GM19463 (cell line): ENCODE measurements around the gene TSPAN5.

Experiments
- ATAC-seq: cut with Tn5 transposase; IDR thresholded peaks from one replicate; pipeline ENCODE4 v1.9.1; 2021; ENCODE audit warnings: mild to moderate bottlenecking, moderate library complexity; ENCODE audit not compliant: unreplicated experiment

Gene TSPAN5

DNA sequence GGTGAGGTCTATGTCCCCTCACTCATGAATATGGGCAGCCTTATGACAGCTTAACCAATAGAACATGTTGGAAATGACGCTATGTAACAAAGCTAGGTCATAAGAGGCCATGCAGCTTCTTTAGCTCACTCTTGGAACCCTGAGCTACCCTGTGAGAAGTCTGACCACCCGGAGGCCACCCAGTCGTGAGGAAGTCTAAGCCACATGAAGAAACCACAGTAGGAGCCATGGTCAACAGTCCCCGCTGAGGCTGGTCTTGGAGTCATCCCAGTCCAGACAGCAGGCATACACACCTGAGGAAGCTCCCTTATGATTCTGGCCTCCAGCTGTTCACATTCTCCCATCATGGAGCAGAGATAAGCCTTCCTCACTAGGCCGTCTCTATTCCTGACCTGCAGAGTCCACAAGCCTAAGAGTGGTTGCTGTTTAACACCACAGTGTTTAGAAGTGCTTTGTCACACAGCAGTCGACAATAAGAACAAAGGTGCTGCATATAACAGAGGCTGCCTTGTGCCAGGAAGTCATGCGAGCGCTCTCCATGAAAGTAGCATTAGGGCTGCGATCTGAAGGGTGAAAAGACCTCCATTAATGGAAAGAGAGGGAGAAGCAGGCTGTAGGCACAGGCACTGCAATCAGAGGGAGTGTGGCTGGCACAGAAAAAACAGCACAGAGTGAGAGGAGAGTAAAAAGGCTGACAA lies 38.2 kb downstream of the TSPAN5 start:
- ATAC-seq: no peak

DNA sequence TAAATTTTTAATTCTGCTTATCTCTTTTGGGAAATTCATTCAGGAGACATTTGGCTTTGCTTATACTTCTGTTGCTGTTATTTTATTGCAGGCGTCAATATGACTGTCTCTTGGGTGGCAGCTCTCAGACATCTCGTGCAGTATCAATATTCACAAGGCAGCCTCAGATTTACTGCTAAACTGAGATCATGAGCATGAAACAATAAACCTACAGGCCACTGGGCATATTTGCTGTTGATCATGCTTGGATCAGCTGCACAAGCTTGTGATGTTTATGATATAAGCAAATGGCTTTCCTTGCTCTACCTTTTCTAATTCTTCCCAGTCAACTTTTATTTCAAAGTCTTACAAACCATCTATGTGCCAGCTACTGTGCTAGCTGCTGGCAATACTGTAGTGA lies 39.2 kb downstream of the TSPAN5 start:
- no peak for ATAC-seq

DNA sequence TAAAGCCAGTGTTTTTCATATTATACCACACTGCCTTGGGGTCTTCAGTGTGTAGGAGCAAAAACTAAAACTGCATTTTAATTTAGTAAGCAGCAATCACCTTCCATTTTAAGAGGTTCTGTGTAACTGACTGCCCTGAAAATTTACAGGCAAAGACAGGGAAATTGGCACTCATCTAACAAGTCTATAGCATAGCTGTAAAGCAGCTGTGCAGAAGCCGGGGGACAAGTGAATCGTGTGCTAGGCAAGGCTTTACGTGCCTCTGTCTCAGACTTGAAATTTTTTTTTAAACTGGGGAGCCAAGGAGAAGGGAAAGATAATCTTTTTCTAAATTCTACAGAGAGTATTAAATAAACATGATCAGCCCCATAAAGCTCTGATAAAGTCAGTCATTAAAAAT lies 39.7 kb downstream of the TSPAN5 start:
- no peak for ATAC-seq

DNA sequence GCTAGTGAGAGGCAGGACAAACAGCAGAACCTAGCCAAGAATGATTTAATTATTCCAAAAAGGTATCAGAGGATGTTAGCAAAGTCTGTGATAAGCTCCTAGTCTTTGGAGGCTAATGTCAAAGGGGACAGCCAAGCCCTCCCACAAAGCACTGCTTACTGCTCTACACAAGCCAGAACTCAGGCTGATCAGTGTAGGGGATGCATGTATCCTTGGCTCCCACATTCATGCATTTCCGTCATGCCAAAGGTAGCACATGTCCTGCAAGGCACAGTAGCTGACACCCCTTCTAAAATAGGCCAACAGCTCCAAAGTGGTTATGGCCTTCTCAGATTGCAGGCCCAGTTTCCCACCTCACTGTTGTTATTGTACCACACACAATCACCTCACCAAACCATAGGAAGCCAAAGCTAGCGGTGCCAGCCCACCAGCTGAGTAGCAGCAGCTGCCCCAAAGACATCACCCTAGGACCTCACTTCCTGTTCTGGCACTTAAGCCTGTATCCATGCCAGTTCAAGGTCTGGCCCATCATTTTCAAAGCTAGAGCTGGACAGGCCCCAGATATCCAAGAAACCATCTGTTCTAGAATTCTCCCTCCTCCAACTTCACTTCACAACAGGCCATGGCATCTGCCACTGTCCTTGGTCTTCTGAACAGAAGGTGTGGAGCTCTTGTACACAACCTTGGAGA lies 40.9 kb downstream of the TSPAN5 start:
- ATAC-seq: no peak

DNA sequence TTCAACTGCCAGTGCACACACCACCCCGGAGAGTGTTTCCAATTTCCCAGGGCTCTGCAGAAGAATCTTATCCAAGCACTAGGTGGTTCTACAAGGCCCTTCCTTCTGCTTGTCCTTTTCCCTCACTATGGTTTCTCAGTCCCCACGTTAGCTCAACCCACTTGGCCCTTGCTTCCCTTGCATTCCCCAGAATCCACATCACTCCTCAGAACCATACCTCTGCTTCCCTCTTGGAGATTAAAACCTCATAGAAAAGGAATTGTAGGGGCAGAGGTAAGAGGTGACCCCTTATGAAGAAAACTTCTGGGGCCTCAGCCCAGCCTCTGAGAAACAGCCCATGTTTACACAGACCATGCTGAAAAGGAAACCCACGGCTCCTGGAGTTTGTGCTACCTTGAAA lies 42.4 kb downstream of the TSPAN5 start:
- ATAC-seq: no peak

DNA sequence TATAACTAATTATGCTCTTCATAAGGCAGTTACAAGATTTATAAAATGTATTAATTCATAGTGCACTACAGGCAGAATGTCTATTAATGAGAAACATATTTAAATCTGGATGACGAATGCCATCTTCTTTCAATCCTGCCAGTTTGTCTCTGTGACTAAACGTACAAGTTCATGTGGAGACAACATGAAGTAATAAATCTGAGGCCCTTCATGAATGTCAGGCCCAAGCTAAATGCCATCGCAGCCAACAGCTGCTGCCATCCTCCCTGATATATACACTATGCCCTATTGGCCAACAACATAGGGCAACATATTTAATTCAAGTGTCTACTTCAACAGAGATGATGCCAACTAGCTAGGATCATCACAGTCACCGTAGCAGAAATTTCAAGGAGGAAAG lies 43.7 kb downstream of the TSPAN5 start:
- no peak for ATAC-seq

DNA sequence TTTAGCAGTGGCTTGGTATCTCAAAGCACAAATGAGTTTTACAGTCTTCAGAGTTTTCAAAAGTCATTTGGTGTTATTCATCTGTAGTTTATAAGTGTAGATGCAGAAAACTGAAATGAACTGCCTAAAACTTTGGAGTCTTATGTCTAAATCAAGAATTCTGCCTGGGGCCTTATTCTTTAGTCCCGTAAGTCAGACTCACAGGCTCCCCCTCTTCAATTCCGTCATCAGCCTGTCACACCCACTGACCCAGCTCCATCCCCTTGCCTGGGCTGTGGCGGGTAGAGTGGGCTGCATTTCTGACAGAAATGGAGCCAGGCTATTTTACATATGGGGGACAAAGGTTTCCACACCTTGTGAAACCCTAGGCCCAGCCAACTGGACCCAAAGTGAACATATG lies 44.3 kb downstream of the TSPAN5 start:
- ATAC-seq: no peak

DNA sequence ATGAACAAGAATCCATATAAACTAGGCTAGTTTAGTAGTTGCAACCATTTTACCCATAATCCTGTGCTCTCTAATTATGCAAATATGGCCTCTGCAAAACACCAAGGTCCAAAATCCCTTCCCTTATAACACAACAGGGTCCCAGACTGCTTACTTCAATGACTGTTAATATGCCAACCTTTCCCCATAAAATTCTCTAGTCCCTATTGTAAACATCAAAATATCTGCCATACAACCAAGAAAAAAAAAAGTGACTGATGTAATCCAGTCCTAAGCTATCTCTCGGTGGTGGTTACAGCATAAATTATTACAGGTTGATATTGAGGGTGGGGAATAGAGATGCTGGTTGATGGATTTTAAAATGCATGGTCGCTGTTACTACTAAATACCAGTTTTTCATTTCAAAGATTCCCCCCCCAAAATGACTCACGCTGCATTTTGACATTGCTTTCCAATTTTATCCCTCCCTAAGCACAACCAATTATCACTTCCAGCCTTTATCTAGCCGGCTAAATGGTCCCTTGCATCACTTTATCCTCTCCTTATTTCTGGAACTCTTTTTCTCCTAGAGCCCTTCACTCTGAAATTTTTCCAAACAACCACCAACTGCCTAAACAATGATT lies 44.8 kb downstream of the TSPAN5 start:
- ATAC-seq: no peak

DNA sequence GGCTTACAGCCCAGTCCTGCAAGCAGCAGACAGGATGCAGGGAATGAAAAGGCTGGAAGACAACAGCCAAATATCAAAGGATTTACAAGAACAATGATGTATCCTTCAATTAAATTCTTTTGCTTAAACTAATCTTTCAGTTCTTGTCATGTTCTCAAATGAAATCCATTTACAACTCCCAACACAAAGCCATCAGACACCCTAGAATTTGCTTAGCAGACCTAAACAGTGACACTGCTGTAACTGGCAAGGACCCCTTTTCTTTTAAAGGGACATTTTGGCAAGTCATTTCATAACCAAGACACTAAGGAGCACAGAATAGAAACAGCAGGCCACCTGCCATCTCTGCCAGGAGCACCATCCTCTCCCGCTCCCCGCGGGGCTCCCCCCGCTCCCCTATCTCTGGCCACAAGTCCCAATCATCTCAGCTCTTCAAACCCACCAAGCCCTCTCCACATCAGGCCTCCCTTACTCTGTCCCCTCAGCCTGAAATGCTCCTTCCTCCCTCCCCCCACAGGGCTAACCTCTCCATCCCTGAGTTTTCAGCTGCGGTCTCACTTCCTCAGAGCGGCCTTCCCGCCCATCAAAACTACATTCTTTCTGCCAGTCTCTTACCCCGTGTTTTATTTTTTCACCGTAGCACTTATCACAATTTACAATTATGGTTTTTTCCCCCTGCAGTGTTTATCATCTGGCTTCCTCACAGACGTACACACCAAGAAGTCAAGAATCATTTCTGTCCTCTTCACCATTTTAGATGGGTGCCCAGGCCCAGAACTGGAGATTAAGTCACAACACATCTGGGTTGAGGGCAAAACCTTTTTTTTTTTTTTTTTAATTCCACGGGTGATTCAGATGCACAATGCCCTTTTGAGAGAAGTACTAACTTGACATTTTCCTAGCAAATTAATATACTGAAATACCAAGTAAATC lies 45.8 kb downstream of the TSPAN5 start:
- ATAC-seq: peak; percentile 89

DNA sequence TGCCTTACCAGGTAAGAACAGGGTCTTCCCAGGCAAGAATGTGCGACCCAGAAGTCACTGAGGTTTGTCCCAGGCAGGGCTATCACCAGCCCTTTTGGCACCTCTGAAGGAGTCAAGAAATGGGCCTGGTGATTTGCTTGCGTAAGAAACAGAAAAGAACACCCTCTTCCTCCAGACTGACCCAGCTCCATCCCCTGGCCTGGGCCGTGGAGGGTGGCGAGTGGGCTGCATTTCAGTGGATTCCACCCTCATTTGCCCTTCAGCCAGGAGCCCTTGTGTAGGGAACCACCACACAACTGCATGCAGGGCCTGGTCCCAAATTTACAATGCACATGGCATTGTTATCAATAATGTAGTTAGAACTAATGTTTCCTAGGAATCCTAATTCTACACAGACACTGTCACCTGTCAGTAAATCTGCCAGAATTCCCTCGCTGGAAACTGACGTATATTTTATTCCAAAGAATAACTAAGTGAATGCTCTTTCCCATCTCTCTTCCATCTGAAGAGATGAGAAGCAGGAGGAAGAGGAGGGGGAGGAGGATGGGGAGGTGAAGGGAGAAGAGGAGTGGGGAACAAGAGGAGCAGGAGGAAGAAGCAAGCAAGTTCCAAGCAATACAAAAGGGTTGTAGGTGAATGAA lies 46.6 kb downstream of the TSPAN5 start:
- peak; percentile 10 for ATAC-seq

DNA sequence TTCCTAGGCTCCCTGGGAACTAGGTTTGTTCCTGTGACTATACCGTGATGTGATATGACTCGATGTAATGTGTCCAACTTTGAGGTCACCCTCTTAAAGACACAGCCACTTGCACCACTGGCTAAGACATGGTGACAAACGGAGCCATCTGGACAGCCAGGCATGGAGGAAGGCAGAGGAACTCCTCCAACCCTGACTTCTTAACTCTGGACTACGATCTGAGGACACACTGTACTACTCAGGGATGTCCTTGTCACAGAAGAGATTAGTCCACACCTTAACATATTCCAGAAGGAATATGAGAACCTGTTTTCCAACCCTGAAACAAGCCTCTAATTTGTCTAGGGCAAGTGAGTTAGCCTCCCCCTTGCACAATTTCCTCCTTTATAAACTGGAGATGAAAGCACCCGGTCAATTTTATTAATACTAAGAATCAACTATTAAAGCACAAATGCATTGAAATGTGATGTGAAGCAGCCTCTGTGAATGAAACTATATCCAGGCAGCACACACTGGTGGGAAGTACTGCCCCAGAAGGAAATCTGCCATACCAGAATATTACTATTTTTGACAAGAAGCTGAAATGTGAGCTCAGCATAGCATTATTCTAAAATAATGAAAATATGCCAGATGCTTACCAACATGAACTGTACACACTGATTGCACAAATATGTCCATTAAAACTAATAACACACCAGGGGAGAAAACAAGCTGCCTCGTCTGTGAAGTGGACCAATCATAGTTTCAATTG lies 47.3 kb downstream of the TSPAN5 start:
- no peak for ATAC-seq

DNA sequence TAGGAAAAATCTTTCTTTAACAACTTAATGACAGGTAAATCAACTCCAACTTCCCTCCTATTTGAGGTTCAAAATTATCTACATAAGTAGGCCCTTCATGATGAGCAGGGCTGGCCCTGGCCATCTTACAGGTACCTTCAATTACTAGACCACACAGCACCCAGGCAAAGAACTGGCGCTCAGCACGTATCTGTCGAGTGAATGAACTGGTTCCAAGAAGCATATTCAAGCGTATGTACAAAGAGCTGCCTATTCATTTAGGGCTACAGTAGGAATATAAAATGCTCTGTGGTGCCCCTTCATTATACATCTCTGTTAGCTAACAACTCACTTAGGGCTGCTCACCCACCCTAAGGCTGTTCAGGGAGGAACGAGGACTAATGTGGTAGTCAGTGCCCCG lies 48.0 kb downstream of the TSPAN5 start:
- ATAC-seq: no peak

DNA sequence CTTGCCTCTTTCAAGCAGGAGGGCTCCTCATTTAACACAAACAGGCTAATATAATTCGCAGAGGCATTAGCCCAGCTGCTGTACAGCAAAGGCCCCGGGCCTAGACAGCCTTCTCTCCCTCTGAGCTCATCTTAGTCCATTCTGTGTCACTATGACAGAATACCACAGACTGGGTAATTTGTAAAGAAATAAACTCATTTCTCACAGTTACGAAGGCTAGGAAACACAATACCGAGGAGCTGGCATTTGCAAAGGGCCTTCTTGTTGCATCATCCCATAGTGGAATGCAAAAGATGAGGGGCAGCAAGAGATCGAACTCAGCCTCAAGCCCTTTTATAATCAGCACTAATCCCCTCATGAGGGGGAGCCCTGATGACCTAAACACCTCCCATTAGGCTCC lies 48.5 kb downstream of the TSPAN5 start:
- no peak for ATAC-seq

DNA sequence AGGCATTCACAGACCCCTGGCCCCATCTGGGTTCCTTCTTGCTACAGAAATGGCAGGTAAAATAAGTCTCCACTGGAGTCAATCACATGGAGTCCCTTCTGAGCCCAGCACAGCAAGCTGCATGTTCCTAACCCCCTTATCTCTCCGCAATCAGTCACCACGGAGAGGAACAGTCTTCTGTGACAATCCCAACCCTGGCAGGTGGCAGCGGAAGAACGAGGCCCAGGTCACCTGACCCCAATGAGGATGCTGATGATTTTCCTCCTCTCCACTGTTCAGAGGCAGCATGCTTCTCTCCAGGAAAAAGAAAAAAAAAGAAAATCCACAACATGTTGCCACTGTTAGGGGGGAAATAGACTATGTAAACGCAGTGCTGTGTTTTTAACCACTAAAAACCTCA lies 50.1 kb downstream of the TSPAN5 start:
- no peak for ATAC-seq

DNA sequence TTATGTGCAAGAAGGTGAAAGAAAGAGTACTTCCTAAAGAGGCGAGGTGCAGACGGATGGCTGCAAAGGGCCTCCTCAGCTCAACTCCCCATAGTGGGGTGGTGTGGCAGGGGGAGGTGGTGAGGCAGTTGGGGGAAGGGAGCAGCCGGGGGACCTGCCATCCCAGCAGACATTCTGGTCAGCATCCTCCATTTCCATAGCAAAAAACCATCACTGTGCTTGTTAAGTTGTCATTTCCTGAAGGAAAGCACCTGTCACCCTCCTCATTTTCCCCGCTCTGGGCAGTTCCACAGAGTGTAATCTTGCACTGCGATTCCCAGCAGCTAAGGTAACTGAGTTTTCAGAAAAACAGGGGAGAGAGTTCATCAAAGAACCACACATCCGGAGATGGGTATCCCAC lies 51.5 kb downstream of the TSPAN5 start:
- ATAC-seq: no peak

DNA sequence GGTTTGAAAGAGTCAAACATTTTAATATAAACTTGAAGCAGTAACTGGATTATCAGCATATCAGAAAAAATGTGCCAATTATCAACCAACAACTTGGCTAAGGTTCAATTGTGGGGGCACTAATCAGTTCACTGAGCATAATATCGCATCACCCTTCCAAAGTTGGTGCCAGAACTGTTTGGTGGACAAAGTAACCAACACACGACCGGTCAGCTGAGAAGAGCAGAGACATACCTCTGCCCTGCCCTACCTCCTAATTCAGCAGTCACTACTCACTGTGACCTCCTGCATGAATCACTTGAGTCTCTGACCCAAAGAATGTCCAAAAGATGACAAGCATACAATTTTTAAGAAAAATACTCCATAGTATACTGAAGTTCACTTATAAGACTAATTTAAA lies 53.2 kb downstream of the TSPAN5 start:
- no peak for ATAC-seq

DNA sequence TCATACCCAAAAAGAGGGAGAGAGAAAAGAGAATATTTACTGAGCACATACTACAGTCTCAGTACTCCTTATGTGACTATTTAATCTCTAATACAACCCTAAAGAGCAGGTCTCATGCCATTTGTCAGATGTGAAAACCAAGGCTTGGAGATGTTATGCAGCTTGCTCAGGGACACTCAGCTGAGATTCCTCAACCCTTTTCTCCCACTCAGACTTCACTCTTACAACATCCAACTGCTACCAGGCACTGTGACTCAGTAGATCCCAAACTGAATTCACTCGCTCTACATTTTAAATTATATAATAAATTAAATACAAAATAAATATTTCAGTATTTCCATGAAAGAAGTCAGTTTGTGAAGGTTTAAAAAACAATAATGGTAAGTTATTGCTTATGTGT lies 53.7 kb downstream of the TSPAN5 start:
- ATAC-seq: no peak

DNA sequence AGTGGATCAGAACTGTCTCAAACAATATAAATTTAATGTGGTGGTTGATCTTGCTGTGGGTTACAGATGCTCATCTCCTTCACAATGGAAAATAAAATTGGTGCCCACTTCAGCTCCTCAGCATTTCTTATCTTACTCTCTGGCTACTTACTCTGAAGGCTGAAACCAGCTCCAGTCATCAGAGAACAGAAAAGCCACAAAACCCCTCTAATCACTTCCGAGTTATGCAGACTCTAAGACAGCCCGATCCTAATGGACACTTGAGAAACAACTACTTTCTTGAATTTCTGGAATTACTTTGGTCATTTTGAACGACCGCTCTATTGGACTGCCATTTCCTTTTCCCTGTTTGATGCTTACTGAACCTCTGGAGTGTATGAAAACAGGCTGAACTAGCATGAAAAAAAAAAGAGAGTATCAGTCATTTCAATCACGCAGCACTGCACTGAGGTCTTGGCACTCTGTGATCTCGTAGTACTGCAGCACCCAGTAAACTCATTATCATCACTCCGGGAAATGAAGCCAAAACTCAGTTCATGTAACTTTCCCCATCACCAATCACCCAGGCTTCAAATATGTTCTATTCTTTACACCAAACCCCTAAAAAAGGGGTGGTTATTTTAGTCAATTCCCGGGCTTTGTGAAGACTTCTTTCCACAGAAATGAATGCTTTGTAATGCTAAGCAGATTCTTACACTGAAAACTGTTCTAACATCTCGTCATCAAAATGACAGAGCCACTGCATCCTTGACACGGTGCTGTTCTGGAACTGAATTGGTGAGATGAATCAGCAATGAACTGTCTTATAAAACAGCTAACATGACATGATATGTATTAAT lies 54.5 kb downstream of the TSPAN5 start:
- no peak for ATAC-seq

DNA sequence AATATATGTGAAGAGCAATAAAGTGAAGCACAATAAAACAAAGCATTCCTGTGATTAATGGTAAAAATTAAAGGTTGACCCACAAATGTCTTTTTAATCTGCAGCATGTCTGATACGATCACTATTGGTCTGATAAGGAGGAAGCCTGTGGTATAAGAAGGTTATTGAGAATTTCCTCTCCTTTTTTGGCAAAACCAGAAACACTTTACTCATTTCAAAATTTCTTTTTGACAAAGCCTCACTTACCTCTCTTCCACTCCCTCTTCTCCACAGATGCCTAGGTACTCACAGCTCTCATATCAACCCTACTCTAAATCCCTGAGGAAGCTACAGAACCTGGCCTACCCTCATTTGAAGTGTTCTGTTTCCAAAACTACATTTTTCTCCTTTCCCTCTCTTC lies 56.1 kb downstream of the TSPAN5 start:
- ATAC-seq: peak; percentile 52
